Breast epithelium (tissue), 3 donors: ENCODE results near the gene LZTFL1.

Source experiments
- POLR2A ChIP-seq: fragments of 450-650 bp; IDR thresholded peaks from one replicate; pipeline ENCODE4 v1.6.1; 2016; ENCODE audit warnings: antibody characterized with exemption, mild to moderate bottlenecking, moderate library complexity
- POLR2AphosphoS5 ChIP-seq, 3 donors: sonication (generic); formaldehyde crosslinking; IDR thresholded peaks; one replicate each; pipeline ENCODE4 v1.6.1; 2017; ENCODE audit warnings: antibody characterized with exemption in 3 of 3
- TF ChIP-seq, protein P1 (sequence below), 3 donors: fragments of 450-650 bp; IDR thresholded peaks; one replicate each; pipeline ENCODE4 v1.5.1; 2016 to 2017; ENCODE audit warnings: antibody characterized with exemption in 3 of 3, mild to moderate bottlenecking in 3 of 3, moderate library complexity in 3 of 3

DNA sequence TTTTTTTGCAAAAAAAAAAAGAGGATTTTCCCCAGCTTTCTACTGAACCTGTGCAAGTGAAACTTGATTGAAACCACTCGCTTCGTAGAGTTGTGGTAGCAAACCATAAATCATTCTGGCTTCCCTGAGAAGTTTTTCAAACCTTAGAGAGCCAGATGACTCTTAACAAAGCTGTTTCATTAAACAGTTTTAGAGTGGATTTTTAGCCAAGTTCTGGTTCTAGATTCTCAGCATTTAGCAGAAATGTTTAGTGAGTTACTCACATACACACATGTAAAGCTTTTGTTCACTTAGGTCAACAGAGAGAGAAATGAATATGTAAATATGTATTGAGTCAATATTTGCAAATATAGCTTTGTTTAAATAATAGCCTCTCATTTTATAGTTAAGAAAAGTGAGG, 26.3 kb upstream of the LZTFL1 start:
- TF ChIP-seq, protein P1, sequence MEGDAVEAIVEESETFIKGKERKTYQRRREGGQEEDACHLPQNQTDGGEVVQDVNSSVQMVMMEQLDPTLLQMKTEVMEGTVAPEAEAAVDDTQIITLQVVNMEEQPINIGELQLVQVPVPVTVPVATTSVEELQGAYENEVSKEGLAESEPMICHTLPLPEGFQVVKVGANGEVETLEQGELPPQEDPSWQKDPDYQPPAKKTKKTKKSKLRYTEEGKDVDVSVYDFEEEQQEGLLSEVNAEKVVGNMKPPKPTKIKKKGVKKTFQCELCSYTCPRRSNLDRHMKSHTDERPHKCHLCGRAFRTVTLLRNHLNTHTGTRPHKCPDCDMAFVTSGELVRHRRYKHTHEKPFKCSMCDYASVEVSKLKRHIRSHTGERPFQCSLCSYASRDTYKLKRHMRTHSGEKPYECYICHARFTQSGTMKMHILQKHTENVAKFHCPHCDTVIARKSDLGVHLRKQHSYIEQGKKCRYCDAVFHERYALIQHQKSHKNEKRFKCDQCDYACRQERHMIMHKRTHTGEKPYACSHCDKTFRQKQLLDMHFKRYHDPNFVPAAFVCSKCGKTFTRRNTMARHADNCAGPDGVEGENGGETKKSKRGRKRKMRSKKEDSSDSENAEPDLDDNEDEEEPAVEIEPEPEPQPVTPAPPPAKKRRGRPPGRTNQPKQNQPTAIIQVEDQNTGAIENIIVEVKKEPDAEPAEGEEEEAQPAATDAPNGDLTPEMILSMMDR (IDR thresholded peaks at IDR 0.05) = no peak
- TF ChIP-seq POLR2A (no peak), POLR2AphosphoS5 (IDR thresholded peaks at IDR 0.05) (no peak)
